NOMO-1 (cell line): ENCODE results near the gene FGD2.
"Not testable (repeated sequence)": the region's sequence is repeated elsewhere in the genome, so short reads cannot be mapped to it uniquely, and the experiment has no call there.

Experiments
- DNase-seq, 2 experiments: peaks; one replicate each; lab custom pipeline; 2025; ENCODE audit not compliant: unreplicated experiment in 2 of 2; lab: John Stamatoyannopoulos, UW

Gene FGD2

GRCh38 chr6:37032239-37032638 is 26.8 kb downstream of the FGD2 start:
- no peak for DNase-seq

GRCh38 chr6:37033255-37033654 is 27.8 kb downstream of the FGD2 start:
- DNase-seq, result no peak

GRCh38 chr6:37033819-37034795 is 28.7 kb downstream of the FGD2 start:
- no peak for DNase-seq

- no peak for DNase-seq
Observed at GRCh38 chr6:37036146-37036545, 30.7 kb downstream of the FGD2 start.

- no peak for DNase-seq
Observed at GRCh38 chr6:37038292-37039198, 33.1 kb downstream of the FGD2 start.

GRCh38 chr6:37039958-37040357 is 34.5 kb downstream of the FGD2 start:
- peak in 1 of 2 experiments; percentile 53 for DNase-seq

GRCh38 chr6:37041521-37041920 is 36.1 kb downstream of the FGD2 start:
- no peak for DNase-seq

GRCh38 chr6:37042150-37042549 is 36.7 kb downstream of the FGD2 start:
- DNase-seq, result no peak

- DNase-seq, result not testable (repeated sequence)
Observed at GRCh38 chr6:37043091-37043490, 37.6 kb downstream of the FGD2 start.

- no peak for DNase-seq
Observed at GRCh38 chr6:37047346-37047688, 41.9 kb downstream of the FGD2 start.

- no peak for DNase-seq
Observed at GRCh38 chr6:37047689-37048402, 42.4 kb downstream of the FGD2 start.

GRCh38 chr6:37048403-37048850 is 43.0 kb downstream of the FGD2 start:
- no peak for DNase-seq

- no peak for DNase-seq
Observed at GRCh38 chr6:37048851-37049757, 43.6 kb downstream of the FGD2 start.

- no peak for DNase-seq
Observed at GRCh38 chr6:37049758-37050044, 44.2 kb downstream of the FGD2 start.

- peak; percentile 96 to 98 for DNase-seq
Observed at GRCh38 chr6:37050045-37050853, 44.8 kb downstream of the FGD2 start.

- DNase-seq, result no peak
Observed at GRCh38 chr6:37050854-37051137, 45.3 kb downstream of the FGD2 start.

- DNase-seq, result peak; percentile 66 to 73
Observed at GRCh38 chr6:37051138-37052026, 45.9 kb downstream of the FGD2 start.

GRCh38 chr6:37052027-37052628 is 46.7 kb downstream of the FGD2 start:
- DNase-seq, result no peak
